Memory B cell (primary cell): ENCODE data around the gene CEL.
"Not testable (repeated sequence)": the region's sequence is repeated elsewhere in the genome, so short reads cannot be mapped to it uniquely, and the experiment has no call there.

ENCODE experiments used
- ATAC-seq: fragments of 150-1000 bp; cut with Tn5 transposase; 2 replicates; pipeline ENCODE4 v1.10.0; 2021; ENCODE audit warnings: low read depth, mild to moderate bottlenecking, moderate library complexity
- DNase-seq, 2 donors: peaks; one replicate each; pipeline ENCODE4 v3.0.0; 2022; ENCODE audit warnings: low spot score in 2 of 2
- H3K27ac Mint-ChIP-seq: one replicate; pipeline ENCODE4 v1.8.0; 2022; ENCODE audit warnings: mild to moderate bottlenecking, moderate library complexity, mixed read lengths
- H3K27me3 Mint-ChIP-seq: one replicate; pipeline ENCODE4 v1.8.0; 2022; ENCODE audit warnings: mixed read lengths
- H3K36me3 Mint-ChIP-seq: one replicate; pipeline ENCODE4 v1.8.0; 2022; ENCODE audit warnings: mild to moderate bottlenecking, mixed read lengths
- H3K4me1 Mint-ChIP-seq: one replicate; pipeline ENCODE4 v1.8.0; 2022; ENCODE audit warnings: mixed read lengths
- H3K4me3 Mint-ChIP-seq: one replicate; pipeline ENCODE4 v1.8.0; 2022; ENCODE audit warnings: mild to moderate bottlenecking, moderate library complexity, mixed read lengths
- H3K9me3 Mint-ChIP-seq: one replicate; pipeline ENCODE4 v1.8.0; 2022; ENCODE audit warnings: mixed read lengths

Gene CEL

GRCh38 chr9:133054194-133054890 lies 7.4 kb upstream of the CEL start:
- Mint-ChIP-seq H3K36me3 (peaks cover 36% of the 10 kb centered on the region), H3K9me3 (no peaks in the 10 kb centered on the region)

GRCh38 chr9:133054966-133055365 lies 6.8 kb upstream of the CEL start:
- Mint-ChIP-seq H3K9me3 (no peaks in the 10 kb centered on the region), H3K4me3 (no peak overlapping the region), H3K36me3 (peaks cover 33% of the 10 kb centered on the region), H3K27me3 (no peaks in the 10 kb centered on the region), H3K27ac (no peak overlapping the region), H3K4me1 (peaks cover 4% of the 10 kb centered on the region)
- DNase-seq (no peak), ATAC-seq (no peak)

More at GRCh38 chr9:133054194-133054890, 7.4 kb upstream of the CEL start:
- no peak overlapping the region for H3K27ac Mint-ChIP-seq
- DNase-seq (no peak), ATAC-seq (no peak)
- H3K27me3 Mint-ChIP-seq, result no peaks in the 10 kb centered on the region
- no peak overlapping the region for H3K4me3 Mint-ChIP-seq
- H3K4me1 Mint-ChIP-seq, result no peaks in the 10 kb centered on the region

- H3K27ac Mint-ChIP-seq, result no peak overlapping the region
- H3K4me3 Mint-ChIP-seq, result no peak overlapping the region
- H3K9me3 Mint-ChIP-seq, result no peaks in the 10 kb centered on the region
- H3K4me1 Mint-ChIP-seq, result peaks cover 5% of the 10 kb centered on the region
- peaks cover 28% of the 10 kb centered on the region for H3K36me3 Mint-ChIP-seq
- no peaks in the 10 kb centered on the region for H3K27me3 Mint-ChIP-seq
- DNase-seq (no peak), ATAC-seq (no peak)
Observed at GRCh38 chr9:133055788-133056420, 5.9 kb upstream of the CEL start.

DNA sequence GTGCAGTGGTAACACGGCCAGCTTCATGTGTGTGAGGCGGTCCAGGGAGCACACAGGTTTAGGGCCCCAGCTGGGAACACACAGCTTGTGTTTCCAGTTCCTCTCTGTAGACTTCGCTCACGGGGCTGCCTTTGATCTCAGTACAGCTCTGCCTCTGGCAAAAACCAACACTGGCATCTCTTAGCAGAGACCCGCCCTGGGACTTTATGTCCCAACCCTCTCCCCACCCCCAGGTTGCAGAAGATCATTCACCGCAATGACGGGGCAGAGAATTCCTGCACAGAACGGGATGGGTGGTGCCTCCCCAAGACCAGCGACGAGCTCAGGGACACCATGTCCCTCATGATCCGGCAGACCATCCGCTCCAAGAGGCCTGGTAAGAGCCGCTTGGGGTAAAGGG lies 5.2 kb upstream of the CEL start:
- Mint-ChIP-seq H3K36me3 (peaks cover 27% of the 10 kb centered on the region), H3K9me3 (no peaks in the 10 kb centered on the region), H3K4me3 (no peak overlapping the region), H3K4me1 (peaks cover 8% of the 10 kb centered on the region), H3K27ac (no peak overlapping the region), H3K27me3 (no peaks in the 10 kb centered on the region)
- no peak for DNase-seq
- no peak for ATAC-seq

DNA sequence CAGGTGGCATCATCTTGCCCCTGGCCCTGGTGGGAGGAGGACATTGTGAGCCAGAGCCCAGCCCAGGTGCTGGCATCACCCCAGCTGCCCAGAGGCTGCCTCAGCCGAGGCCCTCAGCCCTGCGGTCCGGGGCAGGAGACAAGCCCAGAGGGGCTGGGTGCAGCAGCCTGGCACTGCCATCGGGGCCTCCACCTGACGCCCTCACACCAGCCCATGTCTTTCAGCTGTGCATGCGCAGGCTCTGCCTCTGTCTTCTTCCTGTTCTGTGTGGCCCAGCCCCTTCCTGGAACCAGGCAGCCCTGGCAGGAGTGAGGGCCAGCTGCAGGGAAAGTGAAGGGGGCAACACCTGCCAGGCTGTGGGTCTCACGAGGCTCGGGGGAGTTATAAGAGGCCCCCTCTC lies 4.8 kb upstream of the CEL start:
- no peak for ATAC-seq
- Mint-ChIP-seq H3K36me3 (peaks cover 25% of the 10 kb centered on the region), H3K4me1 (peaks cover 8% of the 10 kb centered on the region)

GRCh38 chr9:133057553-133057952 lies 4.2 kb upstream of the CEL start:
- Mint-ChIP-seq H3K4me3 (no peak overlapping the region), H3K36me3 (peaks cover 21% of the 10 kb centered on the region), H3K9me3 (no peaks in the 10 kb centered on the region), H3K27me3 (no peaks in the 10 kb centered on the region), H3K27ac (no peak overlapping the region), H3K4me1 (peaks cover 8% of the 10 kb centered on the region)
- no peak for ATAC-seq
- no peak for DNase-seq

More for the DNA sequence above, 4.8 kb upstream of the CEL start:
- H3K27me3 Mint-ChIP-seq, result no peaks in the 10 kb centered on the region
- no peaks in the 10 kb centered on the region for H3K9me3 Mint-ChIP-seq
- DNase-seq, result no peak
- H3K27ac Mint-ChIP-seq, result no peak overlapping the region
- H3K4me3 Mint-ChIP-seq, result no peak overlapping the region

DNA sequence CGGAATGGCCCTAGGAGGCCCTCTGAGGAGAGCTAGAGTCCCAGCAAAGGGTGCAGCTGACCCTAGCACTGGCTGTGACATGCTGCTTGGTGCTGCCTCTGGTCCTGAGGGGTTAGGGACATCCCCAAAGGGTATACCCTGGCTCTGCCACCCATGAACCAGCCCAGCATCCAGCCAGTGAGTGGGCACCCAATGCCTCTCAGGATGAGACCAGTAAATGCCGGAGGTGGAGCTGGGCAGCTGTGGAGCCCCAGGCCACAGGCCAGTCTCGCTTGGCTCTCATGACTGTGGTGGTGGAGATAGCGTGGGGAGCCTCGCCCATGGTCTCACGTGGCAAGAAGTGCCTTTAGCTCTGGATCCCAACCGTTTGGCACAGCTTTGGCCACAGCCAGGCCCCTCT lies 3.7 kb upstream of the CEL start:
- ATAC-seq, result no peak
- no peak for DNase-seq
- Mint-ChIP-seq H3K9me3 (no peaks in the 10 kb centered on the region), H3K36me3 (peaks cover 20% of the 10 kb centered on the region), H3K27me3 (no peaks in the 10 kb centered on the region), H3K27ac (no peak overlapping the region), H3K4me3 (no peak overlapping the region), H3K4me1 (peaks cover 8% of the 10 kb centered on the region)

GRCh38 chr9:133058550-133059320 lies 3.0 kb upstream of the CEL start:
- ATAC-seq, result no peak
- Mint-ChIP-seq H3K36me3 (peaks cover 18% of the 10 kb centered on the region), H3K4me1 (peaks cover 8% of the 10 kb centered on the region), H3K4me3 (no peak overlapping the region), H3K9me3 (no peaks in the 10 kb centered on the region), H3K27me3 (no peaks in the 10 kb centered on the region), H3K27ac (no peak overlapping the region)
- no peak for DNase-seq

GRCh38 chr9:133059623-133060022 lies 2.2 kb upstream of the CEL start:
- H3K27ac Mint-ChIP-seq, result no peak overlapping the region
- peaks cover 8% of the 10 kb centered on the region for H3K4me1 Mint-ChIP-seq
- no peaks in the 10 kb centered on the region for H3K9me3 Mint-ChIP-seq
- DNase-seq (no peak), ATAC-seq (no peak)
- H3K36me3 Mint-ChIP-seq, result peaks cover 12% of the 10 kb centered on the region
- no peaks in the 10 kb centered on the region for H3K27me3 Mint-ChIP-seq
- no peak overlapping the region for H3K4me3 Mint-ChIP-seq

DNA sequence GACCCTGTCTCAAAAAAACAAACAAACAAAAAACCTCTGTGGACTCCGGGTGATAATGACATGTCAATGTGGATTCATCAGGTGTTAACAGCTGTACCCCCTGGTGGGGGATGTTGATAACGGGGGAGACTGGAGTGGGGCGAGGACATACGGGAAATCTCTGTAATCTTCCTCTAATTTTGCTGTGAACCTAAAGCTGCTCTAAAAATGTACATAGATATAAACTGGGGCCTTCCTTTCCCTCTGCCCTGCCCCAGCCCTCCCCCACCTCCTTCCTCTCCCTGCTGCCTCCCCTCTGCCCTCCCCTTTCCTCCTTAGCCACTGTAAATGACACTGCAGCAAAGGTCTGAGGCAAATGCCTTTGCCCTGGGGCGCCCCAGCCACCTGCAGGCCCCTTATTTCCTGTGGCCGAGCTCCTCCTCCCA lies 1.4 kb upstream of the CEL start:
- no peak overlapping the region for H3K4me3 Mint-ChIP-seq
- DNase-seq, result no peak
- H3K36me3 Mint-ChIP-seq, result peaks cover 12% of the 10 kb centered on the region
- no peak for ATAC-seq
- no peaks in the 10 kb centered on the region for H3K27me3 Mint-ChIP-seq
- H3K27ac Mint-ChIP-seq, result no peak overlapping the region
- H3K4me1 Mint-ChIP-seq, result peaks cover 8% of the 10 kb centered on the region
- H3K9me3 Mint-ChIP-seq, result no peaks in the 10 kb centered on the region

DNA sequence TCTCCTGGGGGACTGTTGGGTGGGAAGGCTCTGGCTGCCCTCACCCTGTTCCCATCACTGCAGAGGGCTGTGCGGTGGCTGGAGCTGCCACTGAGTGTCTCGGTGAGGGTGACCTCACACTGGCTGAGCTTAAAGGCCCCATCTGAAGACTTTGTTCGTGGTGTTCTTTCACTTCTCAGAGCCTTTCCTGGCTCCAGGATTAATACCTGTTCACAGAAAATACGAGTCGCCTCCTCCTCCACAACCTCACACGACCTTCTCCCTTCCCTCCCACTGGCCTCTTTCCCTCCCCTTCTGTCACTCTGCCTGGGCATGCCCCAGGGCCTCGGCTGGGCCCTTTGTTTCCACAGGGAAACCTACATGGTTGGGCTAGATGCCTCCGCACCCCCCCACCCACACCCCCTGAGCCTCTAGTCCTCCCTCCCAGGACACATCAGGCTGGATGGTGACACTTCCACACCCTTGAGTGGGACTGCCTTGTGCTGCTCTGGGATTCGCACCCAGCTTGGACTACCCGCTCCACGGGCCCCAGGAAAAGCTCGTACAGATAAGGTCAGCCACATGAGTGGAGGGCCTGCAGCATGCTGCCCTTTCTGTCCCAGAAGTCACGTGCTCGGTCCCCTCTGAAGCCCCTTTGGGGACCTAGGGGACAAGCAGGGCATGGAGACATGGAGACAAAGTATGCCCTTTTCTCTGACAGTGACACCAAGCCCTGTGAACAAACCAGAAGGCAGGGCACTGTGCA lies 590 bp upstream of the CEL start:
- ATAC-seq, H3K4me1 Mint-ChIP-seq, H3K27me3 Mint-ChIP-seq, H3K36me3 Mint-ChIP-seq, H3K4me3 Mint-ChIP-seq, DNase-seq, H3K27ac Mint-ChIP-seq, H3K9me3 Mint-ChIP-seq: not testable (repeated sequence)

DNA sequence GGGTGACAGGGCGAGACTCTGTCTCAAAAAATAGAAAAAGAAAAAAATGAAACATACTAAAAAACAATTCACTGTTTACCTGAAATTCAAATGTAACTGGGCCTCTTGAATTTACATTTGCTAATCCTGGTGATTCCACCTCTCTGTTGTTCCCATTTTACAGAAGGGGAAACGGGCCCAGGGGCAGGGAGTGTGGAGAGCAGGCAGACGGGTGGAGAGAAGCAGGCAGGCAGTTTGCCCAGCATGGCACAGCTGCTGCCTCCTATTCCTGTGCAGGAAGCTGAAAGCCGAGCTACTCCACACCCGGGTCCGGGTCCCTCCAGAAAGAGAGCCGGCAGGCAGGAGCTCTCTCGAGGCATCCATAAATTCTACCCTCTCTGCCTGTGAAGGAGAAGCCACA lies 788 bp downstream of the CEL start:
- not testable (repeated sequence) for H3K4me1 Mint-ChIP-seq, H3K9me3 Mint-ChIP-seq, ATAC-seq, H3K27ac Mint-ChIP-seq, DNase-seq, H3K27me3 Mint-ChIP-seq, H3K36me3 Mint-ChIP-seq, H3K4me3 Mint-ChIP-seq

GRCh38 chr9:133063159-133063499 lies 1.3 kb downstream of the CEL start:
- no peak overlapping the region for H3K27ac Mint-ChIP-seq
- DNase-seq (no peak), ATAC-seq (no peak)
- peaks cover 8% of the 10 kb centered on the region for H3K4me1 Mint-ChIP-seq
- peaks cover 2% of the 10 kb centered on the region for H3K36me3 Mint-ChIP-seq
- no peaks in the 10 kb centered on the region for H3K27me3 Mint-ChIP-seq
- H3K4me3 Mint-ChIP-seq, result no peak overlapping the region
- no peaks in the 10 kb centered on the region for H3K9me3 Mint-ChIP-seq
